Effector CD8-positive, alpha-beta T cell (primary cell): ENCODE results near the gene PRAMEF33.
"Not testable (repeated sequence)": the region's sequence is repeated elsewhere in the genome, so short reads cannot be mapped to it uniquely, and the experiment has no call there.

Source experiments
- DNase-seq: peaks from one replicate; lab custom pipeline; 2025; lab: John Stamatoyannopoulos, UW
- total RNA-seq, 4 experiments: gene quantifications; one replicate each; lab custom pipeline; 2026; lab: John Stamatoyannopoulos, UW

PRAMEF33 gene, protein sequence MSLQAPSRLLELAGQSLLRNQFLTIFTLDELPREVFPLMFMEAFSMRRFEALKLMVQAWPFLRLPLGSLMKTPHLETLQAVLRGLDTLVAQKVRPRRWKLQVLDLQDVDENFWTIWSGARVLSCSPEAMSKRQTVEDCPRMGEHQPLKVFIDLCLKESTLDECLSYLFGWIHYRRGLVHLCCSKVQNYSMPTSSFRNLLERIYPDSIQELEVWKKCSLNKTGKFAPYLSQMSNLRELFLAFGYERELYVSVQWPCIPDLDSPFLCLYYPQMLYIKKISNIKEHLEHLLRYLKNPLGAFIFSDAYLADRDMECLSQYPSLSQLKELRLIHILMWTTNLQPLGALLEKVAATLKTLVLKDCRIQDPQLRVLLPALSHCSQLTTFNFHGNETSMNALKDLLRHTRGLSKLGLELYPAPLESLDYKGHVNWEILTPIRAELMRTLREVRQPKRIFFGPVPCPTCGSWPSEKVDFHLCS
- total RNA-seq, result 0 reads per million in 4 experiments

DNA sequence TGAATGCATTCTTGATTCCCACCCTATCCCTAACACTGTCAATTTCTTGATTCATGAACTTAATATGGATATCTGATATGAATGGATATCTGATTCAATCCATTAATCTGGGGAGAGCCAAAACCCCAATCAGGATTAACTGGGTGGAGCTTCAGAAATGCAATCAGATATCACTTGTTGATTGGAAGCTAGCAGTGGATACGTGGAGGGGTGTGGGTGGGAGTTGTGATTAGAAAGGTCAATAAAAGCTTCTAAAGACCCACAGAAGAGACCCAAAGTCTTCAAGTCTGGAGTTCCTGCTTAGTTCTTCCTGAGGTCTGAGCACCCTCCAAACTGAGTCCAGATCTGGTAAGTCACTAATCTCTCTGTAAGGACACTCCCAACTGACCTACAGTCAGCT lies at the start of gene PRAMEF33:
Gene PRAMEF33, plus strand, starts transcription at position 301 of the 400 bp plus-strand sequence. CDS start 2,416 bp downstream, outside the sequence.
- not testable (repeated sequence) for DNase-seq

DNA sequence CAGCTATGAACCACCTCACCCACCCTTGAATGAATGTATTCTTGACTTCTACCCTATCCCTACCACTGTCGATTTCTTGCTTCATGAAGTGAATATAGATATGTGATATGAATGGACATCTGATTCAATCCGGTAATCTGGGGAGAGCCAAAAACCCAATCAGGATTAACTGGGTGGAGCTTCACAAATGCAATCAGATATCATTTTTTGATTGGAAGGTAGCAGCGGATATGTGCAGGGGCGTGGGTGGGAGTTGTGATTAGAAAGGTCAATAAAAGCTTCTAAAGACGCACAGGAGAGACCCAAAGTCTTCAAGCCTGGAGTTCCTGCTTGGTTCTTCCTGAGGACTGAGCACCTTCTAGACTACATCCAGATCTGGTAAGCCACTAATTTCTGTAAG lies 49.4 kb upstream of the PRAMEF33 start, which contains the start of gene PRAMEF5:
Gene PRAMEF5, plus strand, starts transcription at position 301 of the 400 bp plus-strand sequence. CDS start 5,071 bp downstream, outside the sequence.
- DNase-seq, result not testable (repeated sequence)

DNA sequence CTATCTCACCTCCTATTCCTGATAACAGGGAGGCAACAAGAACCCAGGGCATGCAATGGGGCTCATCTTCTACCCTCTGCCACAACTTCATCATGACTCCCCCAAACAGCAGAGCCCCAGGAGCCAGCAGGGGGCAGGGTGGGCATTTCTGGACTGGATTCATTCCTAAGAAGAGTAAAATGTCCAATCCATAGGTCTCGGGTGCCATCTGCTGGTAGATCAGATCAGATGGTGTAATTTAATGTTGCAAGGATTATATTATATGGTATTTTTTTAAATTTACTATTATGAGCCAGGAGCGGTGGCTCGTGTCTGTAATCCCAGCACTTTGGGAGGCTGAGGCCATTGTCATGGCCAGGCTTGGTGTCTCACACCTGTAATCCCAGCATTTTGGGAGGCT lies 38.2 kb upstream of the PRAMEF33 start:
- DNase-seq, result not testable (repeated sequence)

GRCh38 chr1:13277016-13277415 lies 26.3 kb upstream of the PRAMEF33 start:
- not testable (repeated sequence) for DNase-seq

DNA sequence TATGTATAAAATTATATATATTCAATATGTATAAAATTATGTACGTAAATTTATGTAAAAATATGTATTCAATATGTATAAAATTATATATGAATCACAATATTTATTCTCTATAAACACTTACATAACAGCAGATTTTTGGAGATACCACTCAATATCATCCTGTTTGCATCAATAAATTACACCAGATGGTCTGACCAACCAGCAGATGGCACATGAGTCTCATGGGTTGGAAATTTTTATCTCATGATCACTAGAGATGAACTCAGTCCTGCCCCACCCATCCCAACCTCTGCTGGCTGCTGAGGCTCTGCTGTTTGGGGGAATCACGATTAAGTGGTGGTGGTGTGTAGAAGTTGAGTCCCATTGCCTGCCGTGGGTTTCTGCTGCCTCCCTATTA lies 23.7 kb upstream of the PRAMEF33 start:
- DNase-seq, result not testable (repeated sequence)

- not testable (repeated sequence) for DNase-seq
These were observed 18.3 kb upstream of the PRAMEF33 start, which contains the start of gene PRAMEF8 for GRCh38 chr1:13285037-13285436. Gene PRAMEF8, minus strand, starts transcription at chr1:13285137. Its CDS starts 1,046 bp downstream, at chr1:13284091.

GRCh38 chr1:13289030-13289429 lies 14.3 kb upstream of the PRAMEF33 start:
- DNase-seq, result not testable (repeated sequence)

DNA sequence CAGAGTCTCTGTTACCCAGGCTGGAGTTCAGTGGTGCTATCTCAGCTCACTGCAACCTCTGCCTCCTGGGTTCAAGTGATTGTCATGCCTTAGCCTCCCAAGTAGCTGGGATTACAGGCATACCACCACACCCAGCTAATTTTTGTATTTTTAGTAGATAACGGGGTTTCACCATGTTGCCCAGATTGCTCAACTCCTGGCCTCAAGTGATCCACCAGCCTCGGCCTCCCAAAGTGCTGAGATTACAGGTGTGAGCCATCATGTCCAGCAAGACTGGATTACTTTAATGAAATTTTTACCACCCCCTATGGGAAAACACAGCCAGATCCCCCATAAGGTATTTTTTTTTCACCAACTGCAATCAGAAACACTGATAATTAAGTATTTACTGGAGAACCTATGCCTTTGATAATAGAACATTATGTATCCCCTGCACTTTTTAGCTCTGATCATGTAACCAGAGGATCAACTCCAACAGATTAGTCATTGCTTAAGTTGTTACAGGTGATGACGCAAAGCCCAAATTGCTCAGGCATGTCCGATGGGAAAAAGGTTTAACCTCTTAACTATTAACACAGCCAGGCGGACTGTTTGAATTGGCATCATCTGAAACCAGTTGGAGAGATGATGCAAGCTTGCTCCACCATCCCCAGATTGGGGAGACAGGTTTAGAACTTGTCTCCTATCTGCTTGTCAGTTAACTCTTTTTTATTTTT lies 6.0 kb upstream of the PRAMEF33 start:
- not testable (repeated sequence) for DNase-seq

GRCh38 chr1:13298699-13299098 lies 4.6 kb upstream of the PRAMEF33 start:
- not testable (repeated sequence) for DNase-seq

GRCh38 chr1:13302197-13302596 lies 1.1 kb upstream of the PRAMEF33 start:
- not testable (repeated sequence) for DNase-seq

GRCh38 chr1:13315281-13315680 lies 11.9 kb downstream of the PRAMEF33 start, which contains the start of gene PRAMEF15:
Gene PRAMEF15, plus strand, starts transcription at chr1:13315581. Its CDS starts 2,827 bp downstream, at chr1:13318408.
- DNase-seq, result not testable (repeated sequence)

DNA sequence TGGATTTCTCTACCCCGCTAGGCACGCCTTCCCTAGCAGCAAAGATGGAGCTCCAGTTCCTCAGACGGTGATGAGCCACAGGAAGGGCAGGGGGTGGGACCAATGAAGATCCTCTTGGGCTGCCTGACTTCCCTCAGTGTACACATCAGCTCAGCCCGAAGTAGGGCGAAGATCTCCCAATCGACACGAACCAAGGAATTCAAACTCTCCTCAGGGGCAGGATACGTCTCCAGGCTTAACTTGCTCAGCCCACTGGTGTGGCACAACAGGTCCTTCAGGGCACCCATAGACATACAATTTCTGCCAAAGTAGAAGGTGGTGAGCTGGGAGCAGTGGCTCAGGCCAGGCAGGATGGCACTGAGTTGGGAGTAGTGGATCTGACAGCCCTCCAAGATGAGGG lies 39.2 kb downstream of the PRAMEF33 start:
- DNase-seq, result not testable (repeated sequence)

DNA sequence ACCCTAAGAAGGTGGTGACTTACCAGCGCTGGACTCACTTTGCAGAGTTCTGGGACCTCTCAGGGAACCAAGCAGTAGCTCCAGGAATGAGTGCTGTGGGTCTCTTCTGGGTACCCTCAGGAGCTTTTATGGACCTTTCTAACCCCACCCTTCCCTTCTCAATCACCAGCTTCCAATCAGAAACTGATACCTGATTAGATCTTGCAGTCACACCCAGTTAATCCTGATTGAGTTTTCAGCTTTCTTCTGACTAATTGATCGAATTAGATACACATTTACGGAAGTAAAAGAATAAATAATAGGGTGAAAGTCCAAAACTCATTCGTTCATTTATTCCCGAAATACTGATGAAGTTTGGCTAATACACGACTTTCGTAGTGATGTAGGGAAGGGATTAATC lies 43.7 kb downstream of the PRAMEF33 start, which contains the start of gene PRAMEF14:
Gene PRAMEF14, minus strand, starts transcription at position 101 of the 400 bp plus-strand sequence. CDS start 1,820 bp downstream, outside the sequence.
- not testable (repeated sequence) for DNase-seq

GRCh38 chr1:13353476-13353875 lies 50.1 kb downstream of the PRAMEF33 start:
- not testable (repeated sequence) for DNase-seq

DNA sequence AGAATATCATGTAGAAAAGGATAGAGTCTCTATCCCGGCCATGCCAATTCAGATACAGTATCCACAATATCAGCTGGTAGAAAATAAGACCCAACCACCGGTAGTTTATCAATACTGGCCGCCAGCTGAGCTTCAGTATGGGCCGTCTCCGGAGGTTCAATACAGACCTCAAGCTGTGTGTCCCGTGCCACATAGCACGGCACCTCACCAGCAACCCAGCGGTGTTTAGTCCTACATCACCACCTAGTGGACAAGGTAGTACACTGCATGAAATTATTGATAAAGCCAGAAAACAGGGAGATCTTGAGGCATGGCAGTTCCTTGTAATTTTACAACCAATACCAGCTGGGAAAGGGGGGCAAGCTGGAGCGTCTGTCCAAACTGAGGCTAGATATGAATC lies 51.1 kb downstream of the PRAMEF33 start:
- not testable (repeated sequence) for DNase-seq

DNA sequence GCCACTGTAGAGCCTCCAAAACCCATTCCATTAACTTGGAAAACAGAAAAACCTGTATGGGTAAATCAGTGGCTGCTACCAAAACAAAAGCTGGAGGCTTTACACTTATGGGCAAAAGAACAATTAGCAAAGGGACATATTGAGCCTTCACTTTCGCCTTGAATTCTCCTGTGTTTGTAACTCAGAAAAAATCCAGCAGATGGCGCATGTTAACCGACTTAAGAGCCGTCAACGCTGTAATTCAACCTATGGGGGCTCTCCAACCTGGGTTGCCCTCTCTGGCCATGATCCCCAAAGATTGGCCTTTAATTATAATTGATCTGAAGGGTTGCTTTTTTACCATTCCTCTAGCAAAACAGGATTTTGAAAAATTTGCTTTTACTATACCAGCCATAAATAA lies 53.4 kb downstream of the PRAMEF33 start:
- DNase-seq, result not testable (repeated sequence)
